Fibroblast of peridontal ligament (primary cell): ENCODE data around the gene USP47.

Experiments used
- DNase-seq: peaks from one replicate; pipeline ENCODE4 v3.0.0-alpha.2; 2010; ENCODE audit errors: extremely low read depth

USP47 gene

GRCh38 chr11:11867720-11868119 lies 25.9 kb downstream of the USP47 start:
- DNase-seq: no peak

GRCh38 chr11:11871991-11872401 lies 30.2 kb downstream of the USP47 start:
- DNase-seq: no peak

- no peak for DNase-seq
Measured at GRCh38 chr11:11876458-11876857, 34.7 kb downstream of the USP47 start.

GRCh38 chr11:11880179-11880578 lies 38.4 kb downstream of the USP47 start:
- no peak for DNase-seq

- DNase-seq: no peak
Measured at GRCh38 chr11:11882539-11882938, 40.8 kb downstream of the USP47 start.

GRCh38 chr11:11884351-11884750 lies 42.6 kb downstream of the USP47 start:
- DNase-seq: no peak

- DNase-seq: no peak
Measured at GRCh38 chr11:11884774-11885481, 43.2 kb downstream of the USP47 start.

- DNase-seq: no peak
Measured at GRCh38 chr11:11894486-11894885, 52.7 kb downstream of the USP47 start.

- DNase-seq: peak; percentile 47
Measured at GRCh38 chr11:11895672-11896071, 53.9 kb downstream of the USP47 start.

GRCh38 chr11:11898648-11899047 lies 56.9 kb downstream of the USP47 start:
- DNase-seq: no peak

GRCh38 chr11:11899401-11899800 lies 57.6 kb downstream of the USP47 start:
- DNase-seq: no peak

- DNase-seq: no peak
Measured at GRCh38 chr11:11901929-11902328, 60.2 kb downstream of the USP47 start.

GRCh38 chr11:11909727-11910126 lies 68.0 kb downstream of the USP47 start:
- peak; percentile 75 for DNase-seq

- no peak for DNase-seq
Measured at GRCh38 chr11:11910541-11910940, 68.8 kb downstream of the USP47 start.

- no peak for DNase-seq
Measured at GRCh38 chr11:11913395-11913794, 71.6 kb downstream of the USP47 start.

- DNase-seq: no peak
Measured at GRCh38 chr11:11915625-11916024, 73.9 kb downstream of the USP47 start.

GRCh38 chr11:11916981-11917399 lies 75.2 kb downstream of the USP47 start:
- peak; percentile 93 for DNase-seq

GRCh38 chr11:11923828-11924227 lies 82.1 kb downstream of the USP47 start:
- DNase-seq: peak; percentile 18

GRCh38 chr11:11929920-11930319 lies 88.1 kb downstream of the USP47 start:
- no peak for DNase-seq

GRCh38 chr11:11931461-11932055 lies 89.8 kb downstream of the USP47 start:
- peak; percentile 85 for DNase-seq

GRCh38 chr11:11935536-11935935 lies 93.8 kb downstream of the USP47 start:
- no peak for DNase-seq

GRCh38 chr11:11937433-11937832 lies 95.7 kb downstream of the USP47 start:
- no peak for DNase-seq

GRCh38 chr11:11937957-11938356 lies 96.2 kb downstream of the USP47 start:
- DNase-seq: no peak

GRCh38 chr11:11940551-11940950 lies 98.8 kb downstream of the USP47 start:
- no peak for DNase-seq
